Liver (tissue), 9 donors: ENCODE measurements around the gene RAPGEF4. TPM values are rescaled to one million over a fixed set of nuclear protein-coding genes. Genes with fewer than 3 reads are reported as not detected.

Experiments
- DNase-seq: peaks from one replicate; pipeline ENCODE4 v3.0.0-alpha.2; 2017; ENCODE audit warnings: low spot score
- H3K27ac ChIP-seq, 2 donors: one replicate each; pipeline ENCODE4 v1.7.0; 2013; ENCODE audit warnings: inconsistent platforms in 2 of 2, low read length in 2 of 2, control low read depth in 1 of 2, low read depth in 1 of 2, mild to moderate bottlenecking in 1 of 2
- H3K27me3 ChIP-seq, 4 donors: one replicate each; pipeline versions ENCODE4 v1.6.1 to v1.7.0; 2013; ENCODE audit warnings: low read length in 3 of 4, inconsistent platforms in 1 of 4, mild to moderate bottlenecking in 1 of 4, moderate library complexity in 1 of 4; ENCODE audit not compliant: control insufficient read depth in 4 of 4, insufficient read depth in 4 of 4
- H3K36me3 ChIP-seq, 4 donors: one replicate each; pipeline versions ENCODE4 v1.6.1 to v1.7.0; 2013; ENCODE audit warnings: low read length in 3 of 4, mild to moderate bottlenecking in 3 of 4, low read depth in 1 of 4, moderate library complexity in 1 of 4; ENCODE audit not compliant: control insufficient read depth in 4 of 4, insufficient read depth in 3 of 4
- H3K4me1 ChIP-seq, 4 donors: one replicate each; pipeline versions ENCODE4 v1.6.1 to v1.7.0; 2013; ENCODE audit warnings: low read length in 3 of 4, mild to moderate bottlenecking in 3 of 4, moderate library complexity in 1 of 4; ENCODE audit not compliant: control insufficient read depth in 4 of 4, insufficient read depth in 4 of 4
- H3K4me3 ChIP-seq, 3 donors: one replicate each; pipeline versions ENCODE4 v1.6.1 to v1.7.0; 2013; ENCODE audit warnings: low read length in 3 of 3, control low read depth in 1 of 3, low read depth in 1 of 3, mild to moderate bottlenecking in 1 of 3
- H3K9ac ChIP-seq, 2 donors: one replicate each; pipeline ENCODE4 v1.7.0; 2013; ENCODE audit warnings: low read length in 2 of 2, mild to moderate bottlenecking in 2 of 2, moderate library complexity in 2 of 2, control low read depth in 1 of 2, low read depth in 1 of 2
- H3K9me3 ChIP-seq, 4 donors: one replicate each; pipeline versions ENCODE4 v1.6.1 to v1.7.0; 2013; ENCODE audit warnings: low read length in 3 of 4; ENCODE audit not compliant: control insufficient read depth in 4 of 4
- ATF3 ChIP-seq: IDR thresholded peaks from 2 replicates; pipeline ENCODE4 v1.6.1; 2016; ENCODE audit warnings: antibody characterized with exemption
- CTCF ChIP-seq: fragments of 150-350 bp; IDR thresholded peaks from 2 replicates; pipeline ENCODE4 v1.5.1; 2017; ENCODE audit warnings: improper control_type of control experiment, low read depth, low read length; ENCODE audit not compliant: missing input control
- EGR1 ChIP-seq, 2 donors: IDR thresholded peaks; 2 replicates each; pipeline ENCODE4 v1.6.1; 2016 to 2018; ENCODE audit warnings: antibody characterized with exemption in 2 of 2, low read depth in 2 of 2
- FOXA1 ChIP-seq: IDR thresholded peaks from 2 replicates; pipeline ENCODE4 v1.6.1; 2016; ENCODE audit warnings: antibody characterized with exemption
- FOXA2 ChIP-seq: IDR thresholded peaks from 2 replicates; pipeline ENCODE4 v1.6.1; 2016; ENCODE audit warnings: antibody characterized with exemption
- GABPA ChIP-seq, 2 donors: IDR thresholded peaks in 1 of 2; conservative IDR thresholded peaks in 1 of 2; 2 replicates each; pipeline ENCODE4 v1.6.1; 2016; ENCODE audit warnings: antibody characterized with exemption in 2 of 2, mild to moderate bottlenecking in 1 of 2, moderate library complexity in 1 of 2
- HNF4A ChIP-seq, 2 donors: conservative IDR thresholded peaks; 2 replicates each; pipeline ENCODE4 v1.6.1; 2016; ENCODE audit warnings: antibody characterized with exemption in 2 of 2, mild to moderate bottlenecking in 2 of 2
- HNF4G ChIP-seq: IDR thresholded peaks from 2 replicates; pipeline ENCODE4 v1.6.1; 2016; ENCODE audit warnings: antibody characterized with exemption
- JUND ChIP-seq, 2 donors: IDR thresholded peaks; 2 replicates each; pipeline ENCODE4 v1.6.1; 2016; ENCODE audit warnings: antibody characterized with exemption in 2 of 2
- MAX ChIP-seq: IDR thresholded peaks from 2 replicates; pipeline ENCODE4 v1.6.1; 2016; ENCODE audit warnings: antibody characterized with exemption
- NR2F2 ChIP-seq: IDR thresholded peaks from 2 replicates; pipeline ENCODE4 v1.6.1; 2016; ENCODE audit warnings: antibody characterized with exemption
- RAD21 ChIP-seq, 2 donors: IDR thresholded peaks; 2 replicates each; pipeline ENCODE4 v1.6.1; 2016; ENCODE audit warnings: antibody characterized with exemption in 2 of 2, mild to moderate bottlenecking in 2 of 2
- RXRA ChIP-seq, 2 donors: IDR thresholded peaks; 2 replicates each; pipeline ENCODE4 v1.6.1; 2017 to 2018; ENCODE audit warnings: antibody characterized with exemption in 2 of 2, mild to moderate bottlenecking in 1 of 2
- SP1 ChIP-seq: IDR thresholded peaks from 2 replicates; pipeline ENCODE4 v1.6.1; 2018; ENCODE audit warnings: antibody characterized with exemption, mild to moderate bottlenecking
- TAF1 ChIP-seq: conservative IDR thresholded peaks from 2 replicates; pipeline ENCODE4 v1.6.1; 2016; ENCODE audit warnings: antibody characterized with exemption, mild to moderate bottlenecking
- YY1 ChIP-seq: IDR thresholded peaks from 2 replicates; pipeline ENCODE4 v1.6.1; 2016; ENCODE audit warnings: antibody characterized with exemption, mild to moderate bottlenecking
- ZBTB33 ChIP-seq: IDR thresholded peaks from 2 replicates; pipeline ENCODE4 v1.6.1; 2016; ENCODE audit warnings: antibody characterized with exemption
- WGBS: extraction: QIAGEN DNeasy Blood & Tissue Kit; methylation state at CpG from one replicate; pipeline ENCODE4 v1.1.7; 2013; 5-methylcytosine and 5-hydroxymethylcytosine counted together
- polyA plus RNA-seq, 2 donors: library from polyadenylated mRNA; stranded (reverse) in 1 of 2; unstranded in 1 of 2; fragments of 200-250 nt in 1 of 2; fragments of >200 nt in 1 of 2; fragmentation: Nextera tagmentation in 1 of 2; extraction: Ambion mirVana in 1 of 2; gene quantifications; one replicate each; pipeline versions ENCODE4 v1.2.1 to v1.2.3, GENCODE V29; 2013 to 2015
- total RNA-seq, 2 donors: library from RNA; depleted of rRNA; stranded (reverse); fragments of >200 nt; gene quantifications; one replicate each; pipeline ENCODE4 v1.2.3, GENCODE V29; 2014
- donor health status: healthy.
- donor health status: healthy.
- donor health status: healthy.
- donor health status: healthy.
- donor health status: healthy.

RAPGEF4 gene
- total and polyA plus RNA-seq, 4 donors, result 1.5 to 18.2 (median 8.3) TPM

GRCh38 chr2:172753610-172754009 is 18.0 kb downstream of the RAPGEF4 start:
- no peak for DNase-seq
- 81% methylated on average over 3 of the region's 3 CpGs for WGBS
- Histone ChIP-seq H3K4me1 (peaks cover 0 to 5% (median 1%) of the 10 kb centered on the region in 4 donors), H3K27me3 (no peaks in the 10 kb centered on the region), H3K9me3 (no peaks in the 10 kb centered on the region), H3K36me3 (no peaks in the 10 kb centered on the region), H3K4me3 (no peak overlapping the region), H3K9ac (no peak overlapping the region), H3K27ac (no peak overlapping the region)
- TF ChIP-seq TAF1 (no peak), YY1 (no peak), RXRA (IDR thresholded peaks at IDR 0.05) (no peak)

- Histone ChIP-seq H3K9ac (no peak overlapping the region), H3K27me3 (no peaks in the 10 kb centered on the region), H3K4me1 (no peaks in the 10 kb centered on the region), H3K27ac (no peak overlapping the region), H3K36me3 (no peaks in the 10 kb centered on the region), H3K9me3 (no peaks in the 10 kb centered on the region), H3K4me3 (no peak overlapping the region)
- no peak for DNase-seq
- whole genome bisulfite sequencing, result 93% methylated on average over 2 of the region's 2 CpGs
- no peak for TF ChIP-seq ZBTB33
- no peak for TF ChIP-seq CTCF
- TF ChIP-seq NR2F2, result no peak
- no peak for TF ChIP-seq HNF4A (conservative IDR thresholded peaks at IDR 0.05)
- no peak for TF ChIP-seq RAD21 (IDR thresholded peaks at IDR 0.05)
- no peak for TF ChIP-seq JUND (IDR thresholded peaks at IDR 0.05)
- no peak for TF ChIP-seq ATF3
- TF ChIP-seq RXRA (IDR thresholded peaks at IDR 0.05), result no peak
Measured at GRCh38 chr2:172759441-172759840, 23.8 kb downstream of the RAPGEF4 start.

GRCh38 chr2:172761306-172761705 is 25.7 kb downstream of the RAPGEF4 start:
- Histone ChIP-seq H3K36me3 (no peaks in the 10 kb centered on the region), H3K4me1 (no peaks in the 10 kb centered on the region), H3K27ac (no peak overlapping the region), H3K9ac (no peak overlapping the region), H3K4me3 (no peak overlapping the region), H3K9me3 (no peaks in the 10 kb centered on the region), H3K27me3 (no peaks in the 10 kb centered on the region)
- no peak for DNase-seq
- 95% methylated on average over 4 of the region's 4 CpGs for WGBS
- no peak for TF ChIP-seq CTCF
- TF ChIP-seq GABPA (IDR thresholded peaks at IDR 0.05 in 1 of 2, conservative IDR thresholded peaks at IDR 0.05 in 1 of 2), result no peak
- no peak for TF ChIP-seq HNF4A (conservative IDR thresholded peaks at IDR 0.05)
- no peak for TF ChIP-seq MAX
- TF ChIP-seq ZBTB33, result no peak
- no peak for TF ChIP-seq RXRA (IDR thresholded peaks at IDR 0.05)
- TF ChIP-seq ATF3, result no peak
- no peak for TF ChIP-seq SP1
- no peak for TF ChIP-seq EGR1 (IDR thresholded peaks at IDR 0.05; ENCODE audit: low read depth in 2 of 2)
- TF ChIP-seq YY1, result no peak
- TF ChIP-seq HNF4G, result no peak
- TF ChIP-seq FOXA2, result no peak
- no peak for TF ChIP-seq RAD21 (IDR thresholded peaks at IDR 0.05)
- no peak for TF ChIP-seq FOXA1
